HEK293T (cell line): ENCODE data around the gene PACS2.

Experiments
- BHLHE40 ChIP-seq: fragments of 450-650 bp; IDR thresholded peaks from 2 replicates; pipeline ENCODE4 v1.6.1; 2016; ENCODE audit warnings: mild to moderate bottlenecking, moderate library complexity, borderline replicate concordance
- ELF4 ChIP-seq: fragments of 450-650 bp; IDR thresholded peaks from 2 replicates; pipeline ENCODE4 v1.6.1; 2017; ENCODE audit warnings: antibody characterized with exemption
- FOXA1 ChIP-seq: fragments of 450-650 bp; IDR thresholded peaks from 2 replicates; pipeline ENCODE4 v1.6.1; 2016; ENCODE audit warnings: mild to moderate bottlenecking
- FOXK2 ChIP-seq: fragments of 450-650 bp; IDR thresholded peaks from 2 replicates; pipeline ENCODE4 v1.6.1; 2016; ENCODE audit warnings: mild to moderate bottlenecking
- HDGF ChIP-seq: fragments of 450-650 bp; IDR thresholded peaks from 2 replicates; pipeline ENCODE4 v1.6.1; 2017; ENCODE audit warnings: antibody characterized with exemption, borderline replicate concordance
- L3MBTL2 ChIP-seq: fragments of 450-650 bp; conservative IDR thresholded peaks from 2 replicates; pipeline ENCODE4 v1.6.1; 2016; ENCODE audit warnings: mild to moderate bottlenecking
- LEF1 ChIP-seq: fragments of 450-650 bp; IDR thresholded peaks from 2 replicates; pipeline ENCODE4 v1.6.1; 2017; ENCODE audit warnings: mild to moderate bottlenecking, borderline replicate concordance
- SP1 ChIP-seq: fragments of 450-650 bp; IDR thresholded peaks from 2 replicates; pipeline ENCODE4 v1.6.1; 2017
- TARDBP ChIP-seq: fragments of 450-650 bp; IDR thresholded peaks from 2 replicates; pipeline ENCODE4 v1.6.1; 2016

GRCh38 chr14:105337966-105338741, 23.6 kb downstream of the PACS2 start:
- no peak for TF ChIP-seq ELF4
- TF ChIP-seq SP1: no peak
- TF ChIP-seq FOXA1: no peak
- no peak for TF ChIP-seq TARDBP
- TF ChIP-seq LEF1: no peak
- no peak for TF ChIP-seq HDGF
- no peak for TF ChIP-seq BHLHE40
- no peak for TF ChIP-seq FOXK2
- no peak for TF ChIP-seq L3MBTL2
